CD14-positive monocyte (primary cell): ENCODE data around the gene RING1. TPM values are rescaled to one million over a fixed set of nuclear protein-coding genes. Genes with fewer than 3 reads are reported as not detected.

Experiments
- DNase-seq, 3 donors: peaks; one replicate each; pipeline ENCODE4 v3.0.0-alpha.2; 2011 to 2022
- H2AFZ ChIP-seq: 2 replicates; pipeline ENCODE4 v1.6.0; 2012; ENCODE audit warnings: mild to moderate bottlenecking, low read depth, low read length, inconsistent platforms; ENCODE audit not compliant: insufficient read depth, poor library complexity, severe bottlenecking
- H3K27ac ChIP-seq, 2 donors: 1 replicate in 1 of 2; 2 replicates in 1 of 2; pipeline ENCODE4 v1.5.1; 2012 to 2013; ENCODE audit warnings: low read length in 2 of 2, control low read depth in 1 of 2, inconsistent platforms in 1 of 2, low read depth in 1 of 2, mild to moderate bottlenecking in 1 of 2
- H3K27me3 ChIP-seq, 2 donors: one replicate each; pipeline versions ENCODE4 v1.6.0 to v1.6.1; 2011 to 2013; ENCODE audit warnings: low read length in 2 of 2; ENCODE audit not compliant: control insufficient read depth in 2 of 2, insufficient read depth in 2 of 2
- H3K36me3 ChIP-seq, 2 donors: replicated peaks in 1 of 2; 1 replicate in 1 of 2; 2 replicates in 1 of 2; pipeline versions ENCODE4 v1.5.1 to v1.6.1; 2012 to 2013; ENCODE audit warnings: low read length in 2 of 2, control low read depth in 1 of 2, inconsistent platforms in 1 of 2, mild to moderate bottlenecking in 1 of 2; ENCODE audit not compliant: insufficient read depth in 2 of 2, control insufficient read depth in 1 of 2
- H3K4me1 ChIP-seq, 2 donors: 1 replicate in 1 of 2; 2 replicates in 1 of 2; pipeline versions ENCODE4 v1.5.1 to v1.6.1; 2012 to 2013; ENCODE audit warnings: low read length in 2 of 2, control low read depth in 1 of 2, inconsistent platforms in 1 of 2, mild to moderate bottlenecking in 1 of 2, moderate library complexity in 1 of 2; ENCODE audit not compliant: insufficient read depth in 2 of 2, control insufficient read depth in 1 of 2
- H3K4me2 ChIP-seq: replicated peaks from 2 replicates; pipeline ENCODE3; 2012; ENCODE audit warnings: low read length, moderate library complexity, mild to moderate bottlenecking; ENCODE audit not compliant: poor library complexity, severe bottlenecking; ENCODE audit errors: extremely low read depth
- H3K4me3 ChIP-seq, 3 experiments: fragments of 200-600 bp in 1 of 3; sonication (generic) in 1 of 3; replicated peaks in 1 of 3; 1 replicate in 2 of 3; 2 replicates in 1 of 3; pipeline ENCODE4 v1.5.1; 2011 to 2013; ENCODE audit warnings: low read length in 3 of 3, mild to moderate bottlenecking in 3 of 3, control low read depth in 2 of 3, low read depth in 2 of 3, inconsistent platforms in 1 of 3, moderate library complexity in 1 of 3
- H3K79me2 ChIP-seq: 2 replicates; pipeline ENCODE4 v1.6.0; 2012; ENCODE audit warnings: mild to moderate bottlenecking, control low read depth, inconsistent platforms, low read length, moderate library complexity; ENCODE audit not compliant: insufficient read depth
- H3K9ac ChIP-seq: 2 replicates; pipeline ENCODE4 v1.6.0; 2017; ENCODE audit warnings: low read length, mild to moderate bottlenecking; ENCODE audit not compliant: insufficient read depth, poor library complexity, severe bottlenecking
- H3K9me3 ChIP-seq, 2 donors: replicated peaks in 1 of 2; 1 replicate in 1 of 2; 2 replicates in 1 of 2; pipeline versions ENCODE4 v1.5.1 to v1.6.1; 2012 to 2013; ENCODE audit warnings: low read length in 2 of 2, control low read depth in 1 of 2; ENCODE audit not compliant: control insufficient read depth in 1 of 2, insufficient read depth in 1 of 2
- H4K20me1 ChIP-seq: 2 replicates; pipeline ENCODE4 v1.6.0; 2012; ENCODE audit warnings: mild to moderate bottlenecking, low read length, control low read depth, moderate library complexity; ENCODE audit not compliant: insufficient read depth
- H3K27ac Mint-ChIP-seq, 7 donors: one replicate each; pipeline ENCODE4 v1.8.0; 2020; ENCODE audit warnings: mild to moderate bottlenecking in 7 of 7, mixed read lengths in 7 of 7, moderate library complexity in 6 of 7, inconsistent platforms in 2 of 7
- H3K27me3 Mint-ChIP-seq, 3 donors: one replicate each; pipeline ENCODE4 v1.8.0; 2021 to 2022; ENCODE audit warnings: low read depth in 3 of 3, mild to moderate bottlenecking in 3 of 3, mixed read lengths in 3 of 3, moderate library complexity in 3 of 3, inconsistent platforms in 1 of 3
- H3K36me3 Mint-ChIP-seq, 2 donors: one replicate each; pipeline ENCODE4 v1.8.0; 2020; ENCODE audit warnings: mixed read lengths in 2 of 2, inconsistent platforms in 1 of 2, mild to moderate bottlenecking in 1 of 2
- H3K4me1 Mint-ChIP-seq: one replicate; pipeline ENCODE4 v1.8.0; 2020; ENCODE audit warnings: mild to moderate bottlenecking, mixed read lengths
- H3K4me3 Mint-ChIP-seq, 2 donors: one replicate each; pipeline ENCODE4 v1.8.0; 2020; ENCODE audit warnings: mild to moderate bottlenecking in 2 of 2, mixed read lengths in 2 of 2, moderate library complexity in 1 of 2
- H3K9me3 Mint-ChIP-seq, 7 donors: one replicate each; pipeline ENCODE4 v1.8.0; 2020 to 2022; ENCODE audit warnings: mixed read lengths in 7 of 7, mild to moderate bottlenecking in 6 of 7, moderate library complexity in 6 of 7, inconsistent platforms in 2 of 7
- CTCF ChIP-seq: fragments of 200-600 bp; IDR thresholded peaks from one replicate; pipeline ENCODE4 v1.8.0; 2022; ENCODE audit warnings: antibody characterized with exemption, mild to moderate bottlenecking
- WGBS: methylation state at CpG from one replicate; pipeline ENCODE4 v1.1.5; 2013; ENCODE audit warnings: missing lambda C conversion rate; ENCODE audit not compliant: insufficient coverage; 5-methylcytosine and 5-hydroxymethylcytosine counted together
- intact Hi-C, 2 donors: fragments of 100-400 bp; cut with micrococcal nuclease; formaldehyde crosslinking; loops; one replicate each; pipeline versions ENCODE4 v1.15.0 to v1.15.1; 2023
- polyA minus RNA-seq: library from RNA; depleted of rRNA, polyadenylated mRNA; stranded (reverse); fragments of >200 nt; gene quantifications from 2 replicates; pipeline ENCODE4 v1.2.3, GENCODE V29; 2012
- polyA plus RNA-seq, 3 donors: library from polyadenylated mRNA; depleted of rRNA in 1 of 3; unstranded in 2 of 3; stranded (reverse) in 1 of 3; fragments of 300-500 nt in 2 of 3; fragments of >200 nt in 1 of 3; fragmentation: Illumina TruSeq in 2 of 3; gene quantifications; 1 replicate in 2 of 3; 2 replicates in 1 of 3; pipeline ENCODE4 v1.2.3, GENCODE V29; 2012 to 2021
- total RNA-seq, 12 experiments: library from RNA in 1 of 12; stranded (reverse) in 1 of 12; fragments of 120-200 nt in 1 of 12; gene quantifications; one replicate each; pipeline ENCODE4 v1.2.4 and lab custom pipeline; 2013 to 2026; ENCODE audit warnings: mixed read lengths in 6 of 12, inconsistent platforms in 1 of 12

The RING1 gene
- total RNA-seq (2013), result 26.1 TPM
- 10 to 100 TPM in 1 of 3 donors, 1 to 10 TPM in 2; 4.6 to 27.9 (median 5.7) TPM for polyA plus RNA-seq
- 18.1 and 32.7 TPM in 2 replicates for polyA minus RNA-seq
- total RNA-seq (lab: John Stamatoyannopoulos, UW), result 9.6 to 25.0 (median 19.0) reads per million in 11 experiments

GRCh38 chr6:33208091-33208967 is at the start of gene RING1:
RING1 (plus strand) TSS chr6:33208500; CDS start chr6:33208823, 323 bp downstream.
- H3K36me3 ChIP-seq, result peaks cover 15 to 34% of the 10 kb centered on the region in 2 donors
- Mint-ChIP-seq H3K36me3 (peaks cover 29 to 33% of the 10 kb centered on the region in 2 donors), H3K9me3 (peaks cover 0 to 3% (median 0%) of the 10 kb centered on the region in 7 donors), H3K4me1 (peaks cover 40% of the 10 kb centered on the region), H3K27me3 (peaks cover 15 to 27% (median 26%) of the 10 kb centered on the region in 3 donors), H3K27ac (peak within 1 kb of the TSS; percentile 83 to 95 (median 88)), H3K4me3 (peak within 1 kb of the TSS; percentile 92 to 96)
- H2AFZ ChIP-seq, result peak within 1 kb of the TSS; percentile 97
- WGBS, result 0% methylated on average over 56 of the region's 86 CpGs
- H3K9me3 ChIP-seq, result no peaks in the 10 kb centered on the region
- H3K27me3 ChIP-seq, result peaks cover 4 to 13% of the 10 kb centered on the region in 2 donors
- peak within 1 kb of the TSS; percentile 54 to 87 for H3K27ac ChIP-seq
- intact Hi-C loops, result loop anchor here in 1 of 2 donors (10.0 kb wide), 1 partner anchor 206 kb away; the partner anchor contains the start of genes CUTA and PHF1
- peak within 1 kb of the TSS; percentile 73 to 92 (median 89) for H3K4me3 ChIP-seq
- H3K9ac ChIP-seq, result peak within 1 kb of the TSS; percentile 83
- DNase-seq, result peak; percentile 78 to 84 (median 82)
- peaks cover 8% of the 10 kb centered on the region for H4K20me1 ChIP-seq
- H3K4me1 ChIP-seq, result peaks cover 37 to 50% of the 10 kb centered on the region in 2 donors
- no peak for TF ChIP-seq CTCF
- no peaks in the 10 kb centered on the region for H3K79me2 ChIP-seq
- peak within 1 kb of the TSS; percentile 99 for H3K4me2 ChIP-seq

- Histone ChIP-seq H3K9me3 (no peaks in the 10 kb centered on the region), H4K20me1 (no peaks in the 10 kb centered on the region), H3K9ac (no peak overlapping the region), H3K79me2 (no peaks in the 10 kb centered on the region), H3K27ac (no peak overlapping the region), H3K4me2 (no peak overlapping the region), H2AFZ (no peak overlapping the region), H3K4me3 (no peak overlapping the region), H3K36me3 (no peaks in the 10 kb centered on the region), H3K4me1 (peaks cover 17 to 24% of the 10 kb centered on the region in 2 donors), H3K27me3 (no peaks in the 10 kb centered on the region)
- no peaks in the 10 kb centered on the region for H3K36me3 Mint-ChIP-seq
- intact Hi-C loops, result loop anchor here (5.0 to 10.0 kb wide), 2 partner anchors 85 to 87 kb away; no protein-coding TSS in a partner anchor
- peaks cover 11 to 16% (median 13%) of the 10 kb centered on the region in 3 donors for H3K27me3 Mint-ChIP-seq
- no peak overlapping the region for H3K4me3 Mint-ChIP-seq
- WGBS, result 98% methylated on average over 9 of the region's 11 CpGs
- no peaks in the 10 kb centered on the region for H3K9me3 Mint-ChIP-seq
- peaks cover 23% of the 10 kb centered on the region for H3K4me1 Mint-ChIP-seq
- TF ChIP-seq CTCF, result no peak
- no peak for DNase-seq
- no peak overlapping the region for H3K27ac Mint-ChIP-seq
Measured at GRCh38 chr6:33160096-33160495, 48.2 kb upstream of the RING1 start.
